A673 (cell line): ENCODE results near the gene ITPKB.

Source experiments
- CTCF ChIP-seq: fragments of 300-800, 200-600 bp; sonication (generic); conservative IDR thresholded peaks from 2 replicates; pipeline ENCODE4 v1.5.1; 2017; ENCODE audit warnings: low read depth, mild to moderate bottlenecking, antibody characterized with exemption, low read length, moderate library complexity, mixed read lengths
- EZH2 ChIP-seq: fragments of 200-600 bp; sonication (generic); IDR thresholded peaks from 2 replicates; pipeline ENCODE4 v1.6.1; 2017; ENCODE audit warnings: borderline replicate concordance, low read depth, mild to moderate bottlenecking, mixed read lengths, antibody characterized with exemption, low read length; ENCODE audit not compliant: poor library complexity, severe bottlenecking

GRCh38 chr1:226751214-226751613, 12.1 kb upstream of the ITPKB start:
- TF ChIP-seq CTCF (no peak), EZH2 (no peak)
